ENCODE data around the gene CDIP1.

Gene CDIP1

DNA sequence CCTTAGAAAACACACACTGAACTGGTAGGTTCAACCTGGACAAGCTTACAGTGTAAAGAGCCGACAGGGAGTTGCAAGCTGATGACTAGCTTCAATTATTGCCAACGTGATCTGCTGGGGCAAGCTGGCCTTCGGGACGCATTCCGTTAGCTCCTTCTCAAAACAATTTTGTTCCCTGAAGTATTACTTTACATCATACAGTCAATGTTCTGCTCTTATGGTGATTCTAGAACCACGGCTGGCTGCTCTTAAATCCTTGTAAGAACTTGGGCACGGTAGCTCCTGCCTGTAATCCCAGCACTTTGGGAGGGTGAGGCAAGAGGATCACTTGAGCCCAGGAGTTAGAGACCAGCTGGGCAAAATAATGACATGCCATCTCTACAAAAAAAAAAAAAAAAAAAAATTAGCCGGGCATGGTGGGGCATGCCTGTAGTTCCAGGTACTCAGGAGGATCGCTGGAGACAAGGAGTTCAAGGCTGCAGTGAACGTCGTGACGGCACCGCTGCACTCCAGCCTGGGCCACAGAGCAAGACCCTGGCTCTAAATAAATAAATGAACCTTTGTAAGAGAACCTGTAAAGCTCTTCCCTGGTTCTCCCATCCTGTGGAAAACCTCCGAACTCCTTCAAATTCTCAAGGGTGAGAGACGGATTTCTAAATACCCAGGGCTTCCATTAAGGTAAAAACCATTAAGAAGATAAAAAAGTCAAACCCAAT lies 2.0 kb downstream of the CDIP1 start:
- no peak for DNase-seq
- Histone ChIP-seq H3K4me1 (ENCODE audit: low read length) (peaks cover 22% of the 10 kb centered on the region), H3K79me2 (ENCODE audit: low read length) (peaks cover 67% of the 10 kb centered on the region), H3F3A (ENCODE audit: insufficient read depth, low read length) (0 out of 2 replicates have a peak, but pooled peaks cover 7% of the 10 kb centered on the region), H3K9me3 (replicated peaks; ENCODE audit: insufficient read depth, low read length) (no peaks in the 10 kb centered on the region), H3K4me3 (ENCODE audit: low read length) (0 out of 2 replicates have a peak overlapping the region, but pooled peaks have one; percentile 74), H3K27me3 (replicated peaks; ENCODE audit: insufficient read depth, low read length) (no peaks in the 10 kb centered on the region), H4K20me1 (ENCODE audit: insufficient read depth, low read length) (no peaks in the 10 kb centered on the region), H3K9ac (ENCODE audit: low read length) (no peak overlapping the region), H3K27ac (ENCODE audit: low read length) (no peak overlapping the region), H3K36me3 (replicated peaks; ENCODE audit: insufficient read depth, low read length) (no peaks in the 10 kb centered on the region), H3K4me2 (ENCODE audit: low read depth, low read length) (peak overlapping the region; percentile 92; the same call in 1 of the 2 replicates), H2AFZ (ENCODE audit: low read length) (no peak overlapping the region), H3K9me2 (replicated peaks; ENCODE audit: insufficient read depth, low read length) (no peaks in the 10 kb centered on the region)
- TF ChIP-seq EZH2 (optimal IDR thresholded peaks at IDR 0.05; ENCODE audit: low read depth, low read length): no peak
- no peak for TF ChIP-seq CTCF (IDR thresholded peaks at IDR 0.05; ENCODE audit: low read length)
- TF ChIP-seq EZH2phosphoT487 (IDR thresholded peaks at IDR 0.05; ENCODE audit: low read length): no peak

DNA sequence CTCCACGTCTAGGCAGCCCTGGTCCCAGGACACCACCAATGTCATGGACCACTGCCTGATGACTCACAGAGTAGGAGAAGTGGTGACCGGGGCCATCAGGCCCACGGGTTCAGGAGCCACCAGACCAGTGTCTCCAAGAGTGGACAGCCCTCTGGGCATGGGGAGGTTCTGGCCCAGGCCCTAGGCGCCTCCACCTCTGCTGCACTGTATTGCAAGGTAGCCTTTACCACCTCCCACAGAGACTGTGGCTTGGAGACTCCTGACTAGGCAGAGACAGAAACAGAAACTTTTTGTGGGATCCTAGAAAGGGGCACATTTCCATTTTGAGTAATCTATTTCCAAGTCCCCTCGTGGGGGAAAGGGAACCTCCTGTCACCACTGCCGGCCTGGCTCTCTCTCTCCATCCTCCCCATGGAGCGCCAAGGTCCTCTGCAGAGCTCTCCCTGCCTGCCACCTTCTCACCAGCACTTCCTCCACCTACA lies 2.9 kb downstream of the CDIP1 start:
- Histone ChIP-seq H3K79me2 (ENCODE audit: low read length) (peaks cover 73% of the 10 kb centered on the region), H3K4me3 (ENCODE audit: low read length) (no peak overlapping the region), H3K9me3 (replicated peaks; ENCODE audit: insufficient read depth, low read length) (no peaks in the 10 kb centered on the region), H3K9me2 (replicated peaks; ENCODE audit: insufficient read depth, low read length) (no peaks in the 10 kb centered on the region), H3F3A (ENCODE audit: insufficient read depth, low read length) (0 out of 2 replicates have a peak, but pooled peaks cover 7% of the 10 kb centered on the region), H3K27ac (ENCODE audit: low read length) (no peak overlapping the region), H3K4me1 (ENCODE audit: low read length) (peaks cover 22% of the 10 kb centered on the region), H3K36me3 (replicated peaks; ENCODE audit: insufficient read depth, low read length) (no peaks in the 10 kb centered on the region), H3K4me2 (ENCODE audit: low read depth, low read length) (peak overlapping the region; percentile 26; the same call in 1 of the 2 replicates), H3K9ac (ENCODE audit: low read length) (no peak overlapping the region), H3K27me3 (replicated peaks; ENCODE audit: insufficient read depth, low read length) (no peaks in the 10 kb centered on the region), H2AFZ (ENCODE audit: low read length) (no peak overlapping the region), H4K20me1 (ENCODE audit: insufficient read depth, low read length) (no peaks in the 10 kb centered on the region)
- no peak for TF ChIP-seq EZH2phosphoT487 (IDR thresholded peaks at IDR 0.05; ENCODE audit: low read length)
- TF ChIP-seq CTCF (IDR thresholded peaks at IDR 0.05; ENCODE audit: low read length): no peak
- TF ChIP-seq EZH2 (optimal IDR thresholded peaks at IDR 0.05; ENCODE audit: low read depth, low read length): no peak
- DNase-seq: no peak

- Histone ChIP-seq H3K4me1 (ENCODE audit: low read length) (peaks cover 31% of the 10 kb centered on the region), H3K9me2 (replicated peaks; ENCODE audit: insufficient read depth, low read length) (no peaks in the 10 kb centered on the region), H3K27me3 (replicated peaks; ENCODE audit: insufficient read depth, low read length) (no peaks in the 10 kb centered on the region), H3K79me2 (ENCODE audit: low read length) (peaks cover 73% of the 10 kb centered on the region), H3K9ac (ENCODE audit: low read length) (no peak overlapping the region), H3F3A (ENCODE audit: insufficient read depth, low read length) (peaks cover 17% of the 10 kb centered on the region; the same call in 1 of the 2 replicates), H3K4me2 (ENCODE audit: low read depth, low read length) (no peak overlapping the region), H3K27ac (ENCODE audit: low read length) (no peak overlapping the region), H3K36me3 (replicated peaks; ENCODE audit: insufficient read depth, low read length) (no peaks in the 10 kb centered on the region), H2AFZ (ENCODE audit: low read length) (no peak overlapping the region), H3K4me3 (ENCODE audit: low read length) (no peak overlapping the region), H3K9me3 (replicated peaks; ENCODE audit: insufficient read depth, low read length) (no peaks in the 10 kb centered on the region), H4K20me1 (ENCODE audit: insufficient read depth, low read length) (no peaks in the 10 kb centered on the region)
- no peak for DNase-seq
- TF ChIP-seq EZH2phosphoT487 (IDR thresholded peaks at IDR 0.05; ENCODE audit: low read length): no peak
- TF ChIP-seq EZH2 (optimal IDR thresholded peaks at IDR 0.05; ENCODE audit: low read depth, low read length): no peak
- TF ChIP-seq CTCF (IDR thresholded peaks at IDR 0.05; ENCODE audit: low read length): no peak
Observed at GRCh38 chr16:4534151-4534790, 4.3 kb downstream of the CDIP1 start.

Data from MM.1S (cell line).